GM12891 (cell line): ENCODE results near the gene GAK.

Experiments used
- DNase-seq: peaks from one replicate; pipeline ENCODE4 v3.0.0; 2011; ENCODE audit warnings: low spot score; ENCODE audit not compliant: insufficient read length
- FAIRE-seq: peaks from 2 replicates; lab custom pipeline; 2011; peaks lifted over from hg19 to GRCh38; lab: Jason Lieb, UNC
- PAX5 ChIP-seq: IDR thresholded peaks from 2 replicates; pipeline ENCODE4 v1.6.1; 2011; ENCODE audit warnings: low read length, moderate library complexity, mild to moderate bottlenecking; ENCODE audit not compliant: insufficient read depth, severe bottlenecking
- POLR2A ChIP-seq: IDR thresholded peaks from 2 replicates; pipeline ENCODE4 v1.6.1; 2011; ENCODE audit warnings: low read depth, low read length, control low read depth
- POLR2AphosphoS5 ChIP-seq: IDR thresholded peaks from 2 replicates; pipeline ENCODE4 v1.6.1; 2011; ENCODE audit warnings: low read depth, low read length, control low read depth
- POU2F2 ChIP-seq: IDR thresholded peaks from 2 replicates; pipeline ENCODE4 v1.6.1; 2011; ENCODE audit warnings: low read depth, mild to moderate bottlenecking, control low read depth, low read length, moderate library complexity
- SPI1 ChIP-seq: IDR thresholded peaks from 2 replicates; pipeline ENCODE4 v1.6.1; 2011; ENCODE audit warnings: low read depth, low read length, control low read depth
- TAF1 ChIP-seq: IDR thresholded peaks from 2 replicates; pipeline ENCODE4 v1.6.1; 2011; ENCODE audit warnings: low read depth, low read length, control low read depth

Gene GAK

GRCh38 chr4:898869-899555, 33.1 kb downstream of the GAK start:
- TF ChIP-seq PAX5 (no peak), POLR2AphosphoS5 (no peak), SPI1 (no peak), POLR2A (no peak), TAF1 (no peak), POU2F2 (no peak)
- no peak for FAIRE-seq
- no peak for DNase-seq

DNA sequence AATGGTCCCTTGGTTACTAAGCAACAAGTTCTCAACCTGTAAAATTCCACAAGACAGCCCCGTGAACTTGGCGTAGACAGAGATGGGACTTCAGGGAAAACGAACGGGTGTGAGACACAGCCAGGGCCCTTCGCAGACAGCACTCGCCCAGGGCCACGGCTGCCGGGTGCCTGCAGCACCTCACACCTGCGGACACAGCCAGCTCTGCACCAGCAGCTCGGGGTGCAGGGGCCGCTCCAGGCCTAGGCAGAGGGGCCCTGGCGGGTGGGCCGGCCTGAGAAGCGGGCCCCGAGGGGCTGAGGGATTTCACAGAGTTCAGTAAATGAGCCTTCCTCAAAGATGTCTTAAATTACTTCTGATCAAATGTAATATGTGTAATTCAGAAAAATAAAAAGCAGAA, 34.0 kb downstream of the GAK start:
- FAIRE-seq (no peak), DNase-seq (no peak)
- TF ChIP-seq SPI1 (no peak), TAF1 (no peak), POLR2AphosphoS5 (no peak), PAX5 (no peak), POLR2A (no peak), POU2F2 (no peak)

DNA sequence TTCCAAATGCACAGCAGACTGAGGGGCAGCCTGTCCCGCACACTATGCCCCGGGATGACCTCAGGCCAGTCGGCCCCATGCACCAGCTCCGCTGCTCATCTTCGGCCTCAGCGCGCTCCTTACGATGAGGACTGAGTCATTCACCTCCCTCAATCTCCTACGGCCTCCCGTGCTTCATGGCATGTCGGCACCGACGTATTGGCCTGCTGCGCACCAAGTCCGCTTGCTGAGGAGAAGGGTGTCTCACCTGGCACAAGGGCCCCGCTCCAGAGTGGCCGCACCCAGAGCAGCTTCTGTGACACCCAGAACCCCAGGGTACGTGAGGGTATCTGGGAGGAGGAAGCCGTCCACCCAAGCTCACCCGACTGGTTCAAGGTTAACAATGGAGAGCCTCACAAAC, 35.5 kb downstream of the GAK start:
- TF ChIP-seq TAF1 (no peak), POLR2A (no peak), POU2F2 (no peak), SPI1 (no peak), POLR2AphosphoS5 (no peak), PAX5 (no peak)
- FAIRE-seq (no peak), DNase-seq (no peak)

GRCh38 chr4:896216-896615, 35.9 kb downstream of the GAK start:
- no peak for FAIRE-seq
- TF ChIP-seq PAX5: no peak
- DNase-seq: no peak

DNA sequence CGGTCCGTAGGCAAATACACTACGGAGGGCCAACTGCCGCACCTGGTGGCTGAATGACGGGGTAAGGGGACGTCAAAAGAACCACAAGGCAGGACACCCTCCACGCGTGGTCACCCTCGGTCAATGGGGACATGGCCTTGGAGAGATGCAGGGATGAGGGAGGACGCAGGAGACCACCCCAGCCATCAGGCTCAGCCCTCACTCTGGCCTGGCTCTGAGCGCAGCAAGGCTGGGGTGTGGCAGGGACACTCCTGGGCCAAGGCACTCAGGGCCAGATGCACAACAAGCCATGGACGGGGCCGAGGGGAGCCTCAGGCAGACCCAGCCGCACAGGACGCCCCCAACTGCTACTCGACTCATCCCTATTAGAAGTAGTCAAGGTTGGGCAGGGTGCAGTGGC, 36.5 kb downstream of the GAK start:
- no peak for DNase-seq
- TF ChIP-seq POLR2AphosphoS5 (no peak), PAX5 (no peak), TAF1 (no peak), POU2F2 (no peak), SPI1 (no peak)
- no peak for FAIRE-seq

DNA sequence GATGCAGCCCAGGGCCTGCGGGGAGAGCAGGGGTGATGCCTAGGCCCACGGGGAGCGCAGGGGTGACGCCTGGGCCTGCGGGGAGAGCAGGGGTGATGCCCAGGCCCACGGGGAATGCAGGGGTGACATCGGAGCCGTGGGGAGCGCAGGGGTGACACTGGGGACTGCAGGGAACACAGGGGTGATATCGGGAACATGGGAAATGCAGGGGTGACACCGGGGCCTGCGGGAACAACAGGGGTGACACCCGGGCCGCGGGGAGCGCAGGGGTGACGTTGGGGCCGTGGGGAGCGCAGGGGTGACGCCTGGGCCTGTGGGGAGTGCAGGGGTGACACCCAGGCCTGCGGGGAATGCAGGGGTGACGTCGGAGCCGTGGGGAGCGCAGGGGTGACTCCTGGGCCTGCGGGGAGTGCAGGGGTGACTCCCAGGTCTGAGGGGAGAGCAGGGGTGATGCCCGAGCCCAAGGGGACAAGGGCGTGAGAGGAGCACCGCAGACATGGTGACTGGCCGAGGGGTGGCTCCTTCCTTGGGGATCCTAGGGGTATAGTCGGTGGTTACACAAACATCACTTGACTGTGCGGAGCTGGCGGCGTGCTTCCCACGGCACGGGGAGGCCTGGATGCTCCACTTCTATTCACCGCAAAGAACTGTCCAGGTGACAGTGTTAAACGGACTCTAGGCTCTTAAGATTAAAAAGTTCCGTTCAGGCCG, 38.0 kb downstream of the GAK start:
- TF ChIP-seq POU2F2 (no peak), POLR2A (no peak), TAF1 (no peak), SPI1 (no peak), POLR2AphosphoS5 (no peak), PAX5 (no peak)
- no peak for DNase-seq
- FAIRE-seq: no peak

- no peak for DNase-seq
- FAIRE-seq: no peak
- no peak for TF ChIP-seq POLR2AphosphoS5
- TF ChIP-seq POU2F2: no peak
- TF ChIP-seq TAF1: no peak
- no peak for TF ChIP-seq POLR2A
- TF ChIP-seq PAX5: no peak
- TF ChIP-seq SPI1: no peak
These were observed 38.7 kb downstream of the GAK start for GRCh38 chr4:893276-893994.

GRCh38 chr4:892780-893179, 39.3 kb downstream of the GAK start:
- TF ChIP-seq POU2F2 (no peak), TAF1 (no peak), PAX5 (no peak), SPI1 (no peak), POLR2AphosphoS5 (no peak), POLR2A (no peak)
- DNase-seq (no peak), FAIRE-seq (no peak)

GRCh38 chr4:891747-892146, 40.4 kb downstream of the GAK start:
- FAIRE-seq: no peak
- no peak for DNase-seq
- no peak for TF ChIP-seq POU2F2
- no peak for TF ChIP-seq SPI1
- no peak for TF ChIP-seq POLR2AphosphoS5
- TF ChIP-seq TAF1: no peak
- TF ChIP-seq PAX5: no peak
- TF ChIP-seq POLR2A: no peak
